ENCODE measurements around the gene G3BP2. TPM values are rescaled to one million over a fixed set of nuclear protein-coding genes. Genes with fewer than 3 reads are reported as not detected.

The G3BP2 gene
- total and polyA plus RNA-seq, 9 donors: 31.4 to 122 (median 83.1) TPM

GRCh38 chr4:75708218-75708691 is 35.0 kb upstream of the G3BP2 start:
- Histone ChIP-seq H3K4me3 (no peak overlapping the region), H3K4me1 (ENCODE audit: insufficient read depth) (no peaks in the 10 kb centered on the region), H3K27ac (no peak overlapping the region), H3K27me3 (no peaks in the 10 kb centered on the region), H3K9me3 (no peaks in the 10 kb centered on the region), H3K36me3 (no peaks in the 10 kb centered on the region)
- TF ChIP-seq CTCF (IDR thresholded peaks at IDR 0.05): no peak
- TF ChIP-seq EP300 (IDR thresholded peaks at IDR 0.05): no peak
- no peak for TF ChIP-seq POLR2A (IDR thresholded peaks at IDR 0.05)
- 88 to 94% (median 91%) methylated on average over 3 of the region's 3 CpGs for WGBS, 3 donors
- intact Hi-C loops (cut with DNase I): no loop called here
- DNase-seq: no peak

- H3K4me3 ChIP-seq: no peak overlapping the region
- intact Hi-C loops (cut with DNase I): no loop called here
- DNase-seq: no peak
- 90 to 95% (median 94%) methylated on average over 6 of the region's 6 CpGs for WGBS, 3 donors
- no peaks in the 10 kb centered on the region for H3K4me1 ChIP-seq (ENCODE audit: insufficient read depth)
- H3K9me3 ChIP-seq: no peaks in the 10 kb centered on the region
- no peaks in the 10 kb centered on the region for H3K36me3 ChIP-seq
- H3K27me3 ChIP-seq: no peaks in the 10 kb centered on the region
- TF ChIP-seq CTCF (IDR thresholded peaks at IDR 0.05) (no peak), POLR2A (IDR thresholded peaks at IDR 0.05) (no peak), EP300 (IDR thresholded peaks at IDR 0.05) (no peak)
- H3K27ac ChIP-seq: no peak overlapping the region
Observed at GRCh38 chr4:75705198-75705977, 32.2 kb upstream of the G3BP2 start.

GRCh38 chr4:75702919-75703411 is 29.8 kb upstream of the G3BP2 start:
- Histone ChIP-seq H3K27me3 (no peaks in the 10 kb centered on the region), H3K36me3 (no peaks in the 10 kb centered on the region), H3K4me1 (ENCODE audit: insufficient read depth) (no peaks in the 10 kb centered on the region), H3K4me3 (no peak overlapping the region), H3K27ac (no peak overlapping the region), H3K9me3 (no peaks in the 10 kb centered on the region)
- intact Hi-C loops (cut with DNase I): no loop called here
- TF ChIP-seq CTCF (IDR thresholded peaks at IDR 0.05) (no peak), POLR2A (IDR thresholded peaks at IDR 0.05) (no peak), EP300 (IDR thresholded peaks at IDR 0.05) (no peak)
- no peak for DNase-seq
- 67 to 75% (median 72%) methylated on average over 4 of the region's 4 CpGs for WGBS, 3 donors

- intact Hi-C loops (cut with DNase I): no loop called here
- no peak overlapping the region for H3K4me3 ChIP-seq
- WGBS, 3 donors: 0% methylated on average over 1 of the region's 1 CpG
- H3K4me1 ChIP-seq (ENCODE audit: insufficient read depth): no peaks in the 10 kb centered on the region
- H3K27ac ChIP-seq: no peak overlapping the region
- TF ChIP-seq EP300 (IDR thresholded peaks at IDR 0.05) (no peak), CTCF (IDR thresholded peaks at IDR 0.05) (no peak), POLR2A (IDR thresholded peaks at IDR 0.05) (no peak)
- H3K9me3 ChIP-seq: no peaks in the 10 kb centered on the region
- H3K27me3 ChIP-seq: no peaks in the 10 kb centered on the region
- DNase-seq: no peak
- H3K36me3 ChIP-seq: no peaks in the 10 kb centered on the region
Observed at GRCh38 chr4:75699299-75699698, 26.1 kb upstream of the G3BP2 start.
